HFF-Myc (cell line): ENCODE results near the gene PRSS33.

Experiments used
- DNase-seq: peaks from one replicate; pipeline ENCODE4 v3.0.0-alpha.2; 2011; ENCODE audit warnings: low read depth; ENCODE audit errors: extremely low read depth
- H3K4me3 ChIP-seq: replicated peaks from 2 replicates; pipeline ENCODE4 v1.5.1; 2011; ENCODE audit warnings: low read depth, mild to moderate bottlenecking, control low read depth, low read length
- TF ChIP-seq, protein P1 (sequence below): IDR thresholded peaks from 2 replicates; pipeline ENCODE4 v1.5.1; 2012; ENCODE audit warnings: mild to moderate bottlenecking, low read depth, low read length, control low read depth; ENCODE audit errors: missing control alignments

PRSS33 gene

GRCh38 chr16:2810651-2811050 is 23.3 kb upstream of the PRSS33 start:
- TF ChIP-seq, protein P1, sequence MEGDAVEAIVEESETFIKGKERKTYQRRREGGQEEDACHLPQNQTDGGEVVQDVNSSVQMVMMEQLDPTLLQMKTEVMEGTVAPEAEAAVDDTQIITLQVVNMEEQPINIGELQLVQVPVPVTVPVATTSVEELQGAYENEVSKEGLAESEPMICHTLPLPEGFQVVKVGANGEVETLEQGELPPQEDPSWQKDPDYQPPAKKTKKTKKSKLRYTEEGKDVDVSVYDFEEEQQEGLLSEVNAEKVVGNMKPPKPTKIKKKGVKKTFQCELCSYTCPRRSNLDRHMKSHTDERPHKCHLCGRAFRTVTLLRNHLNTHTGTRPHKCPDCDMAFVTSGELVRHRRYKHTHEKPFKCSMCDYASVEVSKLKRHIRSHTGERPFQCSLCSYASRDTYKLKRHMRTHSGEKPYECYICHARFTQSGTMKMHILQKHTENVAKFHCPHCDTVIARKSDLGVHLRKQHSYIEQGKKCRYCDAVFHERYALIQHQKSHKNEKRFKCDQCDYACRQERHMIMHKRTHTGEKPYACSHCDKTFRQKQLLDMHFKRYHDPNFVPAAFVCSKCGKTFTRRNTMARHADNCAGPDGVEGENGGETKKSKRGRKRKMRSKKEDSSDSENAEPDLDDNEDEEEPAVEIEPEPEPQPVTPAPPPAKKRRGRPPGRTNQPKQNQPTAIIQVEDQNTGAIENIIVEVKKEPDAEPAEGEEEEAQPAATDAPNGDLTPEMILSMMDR = no peak
- H3K4me3 ChIP-seq = no peak overlapping the region
- DNase-seq = no peak

GRCh38 chr16:2809149-2809760 is 21.9 kb upstream of the PRSS33 start:
- DNase-seq = no peak

DNA sequence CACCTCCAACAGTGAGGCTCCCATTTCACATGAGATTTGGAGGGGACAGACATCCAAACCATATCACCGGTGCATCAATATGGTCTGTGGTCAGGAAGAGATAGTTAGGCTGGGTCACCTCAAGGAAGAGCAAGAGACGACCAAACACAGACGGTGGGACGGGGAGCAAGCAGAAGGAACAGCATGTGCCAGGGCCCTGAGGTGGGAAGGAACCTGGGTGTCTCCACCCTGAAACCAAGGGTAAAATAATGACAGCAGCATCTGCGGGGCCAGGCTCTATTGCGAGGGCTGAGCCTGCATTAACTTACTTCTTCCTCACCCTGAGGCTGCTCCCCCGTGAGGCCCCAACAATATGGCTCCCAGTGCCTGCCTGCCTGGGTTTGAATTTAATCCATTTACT is 20.8 kb upstream of the PRSS33 start:
- no peak for DNase-seq
- no peak overlapping the region for H3K4me3 ChIP-seq
- TF ChIP-seq, protein P1 = no peak

More at GRCh38 chr16:2809149-2809760, 21.9 kb upstream of the PRSS33 start:
- TF ChIP-seq, protein P1 = no peak
- H3K4me3 ChIP-seq = no peak overlapping the region

DNA sequence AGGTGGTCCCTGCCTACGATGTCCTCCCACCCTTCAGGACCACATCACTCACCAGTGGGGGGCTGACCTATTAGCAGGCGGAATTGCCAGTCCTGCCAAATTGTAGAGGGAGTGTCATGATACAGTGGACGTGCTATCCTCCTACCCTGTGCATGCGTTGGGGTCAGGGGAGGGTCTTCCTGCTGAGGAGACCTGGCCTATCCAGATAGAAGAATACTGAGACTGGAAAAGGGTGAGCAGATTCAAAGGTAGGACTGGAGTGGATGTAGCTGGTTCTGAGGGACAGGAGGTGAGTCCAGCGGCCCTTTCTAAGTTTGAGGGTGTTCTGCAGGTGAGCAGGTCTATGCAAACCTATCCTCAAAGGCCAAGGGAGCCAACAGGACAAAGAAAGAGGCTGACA is 18.9 kb upstream of the PRSS33 start:
- TF ChIP-seq, protein P1 = no peak
- no peak for DNase-seq
- no peak overlapping the region for H3K4me3 ChIP-seq

DNA sequence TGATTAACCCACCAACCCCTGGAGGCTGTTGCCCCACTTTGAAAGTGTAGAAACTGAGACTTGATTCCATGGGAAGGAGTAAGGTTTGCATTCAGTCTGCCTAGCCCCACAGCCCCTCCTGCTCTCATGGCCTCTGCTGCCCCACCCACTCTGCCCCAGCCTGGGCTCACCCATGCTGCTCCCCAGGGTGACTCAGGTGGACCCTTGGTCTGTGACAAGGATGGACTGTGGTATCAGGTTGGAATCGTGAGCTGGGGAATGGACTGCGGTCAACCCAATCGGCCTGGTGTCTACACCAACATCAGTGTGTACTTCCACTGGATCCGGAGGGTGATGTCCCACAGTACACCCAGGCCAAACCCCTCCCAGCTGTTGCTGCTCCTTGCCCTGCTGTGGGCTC is 17.4 kb upstream of the PRSS33 start:
- TF ChIP-seq, protein P1 = no peak

DNA sequence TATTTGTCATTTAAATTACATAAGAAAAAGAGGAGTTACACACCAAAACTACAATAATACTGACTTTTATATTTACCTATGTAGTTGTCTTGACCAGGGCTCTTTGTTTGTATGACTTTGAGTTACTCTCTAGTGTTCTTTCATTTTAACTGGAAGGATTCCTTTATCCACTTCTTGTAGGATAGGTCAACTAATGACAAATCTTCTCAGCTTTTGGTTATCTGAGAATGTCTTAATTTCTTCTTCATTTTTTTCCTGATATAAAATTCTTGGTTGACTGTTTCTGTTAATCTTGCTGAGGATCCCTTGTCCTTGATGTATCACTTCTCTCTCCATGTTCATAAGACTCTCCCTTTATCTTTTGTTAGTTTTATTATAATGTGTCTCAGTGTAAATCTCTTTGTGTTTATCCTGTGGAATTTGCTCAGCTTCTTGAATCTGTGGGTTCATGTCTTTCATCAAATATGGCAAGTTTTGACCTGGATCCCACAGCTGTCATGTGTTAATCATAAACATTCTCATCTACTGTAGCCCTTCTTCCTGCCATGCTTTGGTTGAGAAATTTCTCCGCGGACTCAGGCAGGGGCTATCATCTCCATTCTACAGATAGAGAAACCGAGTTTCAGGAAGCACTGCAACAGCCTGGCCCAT is 16.3 kb upstream of the PRSS33 start:
- no peak for DNase-seq
- no peak overlapping the region for H3K4me3 ChIP-seq
- TF ChIP-seq, protein P1 = no peak

More for the DNA sequence above, 17.4 kb upstream of the PRSS33 start:
- H3K4me3 ChIP-seq = no peak overlapping the region
- no peak for DNase-seq
